Measurements from ENCODE around the gene GMDS.

Gene GMDS

GRCh38 chr6:1659816-1660215 is 585.6 kb downstream of the GMDS start:
- H4K91ac ChIP-seq (ENCODE audit: low read length) = no peak overlapping the region
- DNase-seq = no peak
- peaks cover 0 to 6% of the 10 kb centered on the region in 2 experiments for H3K36me3 ChIP-seq (ENCODE audit: control insufficient read depth in 1 of 2, insufficient read depth in 2 of 2, low read depth in 1 of 2, low read length in 2 of 2)
- no peak overlapping the region for H2AFZ ChIP-seq (ENCODE audit: low read depth, low read length)
- H3K27me3 ChIP-seq (ENCODE audit: control insufficient read depth in 1 of 2, insufficient read depth in 1 of 2, low read length in 2 of 2) = no peaks in the 10 kb centered on the region
- H3K23ac ChIP-seq (ENCODE audit: low read length in 2 of 2) = no peak overlapping the region
- WGBS = 82% methylated on average over 7 of the region's 7 CpGs
- no peaks in the 10 kb centered on the region for H3K9me3 ChIP-seq (ENCODE audit: control insufficient read depth, low read length)
- no peak overlapping the region for H3K4me3 ChIP-seq (ENCODE audit: insufficient read depth in 1 of 2, low read depth in 1 of 2, low read length in 2 of 2)
- no peaks in the 10 kb centered on the region for H3K79me1 ChIP-seq (replicated peaks; ENCODE audit: low read length, poor library complexity, severe bottlenecking)
- no peak overlapping the region for H2BK120ac ChIP-seq (ENCODE audit: low read depth, low read length)
- H2BK12ac ChIP-seq (ENCODE audit: low read length in 2 of 2) = no peak overlapping the region
- no peak overlapping the region for H3K9ac ChIP-seq (ENCODE audit: low read length)
- no peak overlapping the region for H2AK5ac ChIP-seq (ENCODE audit: low read length, severe bottlenecking)
- no peak overlapping the region for H3K14ac ChIP-seq (ENCODE audit: low read length in 2 of 2)
- no peak overlapping the region for H4K8ac ChIP-seq (ENCODE audit: low read length)
- H3K27ac ChIP-seq (ENCODE audit: low read length, poor library complexity, severe bottlenecking) = no peak overlapping the region
- H2BK5ac ChIP-seq (ENCODE audit: low read depth, low read length, poor library complexity, severe bottlenecking) = no peak overlapping the region
- no peak overlapping the region for H3K18ac ChIP-seq (ENCODE audit: low read depth in 1 of 2, low read length in 2 of 2)
- no peak overlapping the region for H3K4me2 ChIP-seq (ENCODE audit: low read length, poor library complexity, severe bottlenecking)
- no peak overlapping the region for H3K4ac ChIP-seq (ENCODE audit: low read depth in 1 of 2, low read length in 2 of 2)
- peaks cover 8% of the 10 kb centered on the region for H3K4me1 ChIP-seq (ENCODE audit: control insufficient read depth, insufficient read depth, low read depth, low read length)
- no peak overlapping the region for H2BK15ac ChIP-seq (ENCODE audit: low read depth, poor library complexity, severe bottlenecking)

- Histone ChIP-seq H3K4me2 (ENCODE audit: low read length, poor library complexity, severe bottlenecking) (no peak overlapping the region), H3K23ac (ENCODE audit: low read length in 2 of 2) (no peak overlapping the region), H2AK5ac (ENCODE audit: low read length, severe bottlenecking) (no peak overlapping the region), H3K79me1 (replicated peaks; ENCODE audit: low read length, poor library complexity, severe bottlenecking) (no peaks in the 10 kb centered on the region), H2AFZ (ENCODE audit: low read depth, low read length) (no peak overlapping the region), H3K4me3 (ENCODE audit: insufficient read depth in 1 of 2, low read depth in 1 of 2, low read length in 2 of 2) (no peak overlapping the region), H4K91ac (ENCODE audit: low read length) (no peak overlapping the region), H2BK12ac (ENCODE audit: low read length in 2 of 2) (no peak overlapping the region), H3K27ac (ENCODE audit: low read length, poor library complexity, severe bottlenecking) (no peak overlapping the region), H3K36me3 (ENCODE audit: control insufficient read depth in 1 of 2, insufficient read depth in 2 of 2, low read depth in 1 of 2, low read length in 2 of 2) (peaks cover 0 to 6% of the 10 kb centered on the region in 2 experiments), H2BK5ac (ENCODE audit: low read depth, low read length, poor library complexity, severe bottlenecking) (no peak overlapping the region), H3K4me1 (ENCODE audit: control insufficient read depth, insufficient read depth, low read depth, low read length) (peaks cover 8% of the 10 kb centered on the region), H3K27me3 (ENCODE audit: control insufficient read depth in 1 of 2, insufficient read depth in 1 of 2, low read length in 2 of 2) (no peaks in the 10 kb centered on the region), H3K9me3 (ENCODE audit: control insufficient read depth, low read length) (no peaks in the 10 kb centered on the region), H3K18ac (ENCODE audit: low read depth in 1 of 2, low read length in 2 of 2) (no peak overlapping the region), H3K14ac (ENCODE audit: low read length in 2 of 2) (no peak overlapping the region), H2BK15ac (ENCODE audit: low read depth, poor library complexity, severe bottlenecking) (no peak overlapping the region), H3K4ac (ENCODE audit: low read depth in 1 of 2, low read length in 2 of 2) (no peak overlapping the region), H2BK120ac (ENCODE audit: low read depth, low read length) (no peak overlapping the region), H4K8ac (ENCODE audit: low read length) (no peak overlapping the region), H3K9ac (ENCODE audit: low read length) (no peak overlapping the region)
- WGBS = 93% methylated on average over 15 of the region's 15 CpGs
- no peak for DNase-seq
These were observed 587.0 kb downstream of the GMDS start for GRCh38 chr6:1658212-1659005.

- no peak overlapping the region for H3K4me2 ChIP-seq (ENCODE audit: low read length, poor library complexity, severe bottlenecking)
- H3K4ac ChIP-seq (ENCODE audit: low read depth in 1 of 2, low read length in 2 of 2) = no peak overlapping the region
- WGBS = 78% methylated on average over 7 of the region's 7 CpGs
- H2BK15ac ChIP-seq (ENCODE audit: low read depth, poor library complexity, severe bottlenecking) = no peak overlapping the region
- H3K79me1 ChIP-seq (replicated peaks; ENCODE audit: low read length, poor library complexity, severe bottlenecking) = no peaks in the 10 kb centered on the region
- no peak overlapping the region for H2BK5ac ChIP-seq (ENCODE audit: low read depth, low read length, poor library complexity, severe bottlenecking)
- no peaks in the 10 kb centered on the region for H3K27me3 ChIP-seq (ENCODE audit: control insufficient read depth in 1 of 2, insufficient read depth in 1 of 2, low read length in 2 of 2)
- H3K14ac ChIP-seq (ENCODE audit: low read length in 2 of 2) = no peak overlapping the region
- DNase-seq = no peak
- no peak overlapping the region for H4K8ac ChIP-seq (ENCODE audit: low read length)
- H3K18ac ChIP-seq (ENCODE audit: low read depth in 1 of 2, low read length in 2 of 2) = no peak overlapping the region
- H2AK5ac ChIP-seq (ENCODE audit: low read length, severe bottlenecking) = no peak overlapping the region
- H3K23ac ChIP-seq (ENCODE audit: low read length in 2 of 2) = no peak overlapping the region
- H3K9ac ChIP-seq (ENCODE audit: low read length) = no peak overlapping the region
- H4K91ac ChIP-seq (ENCODE audit: low read length) = no peak overlapping the region
- peaks cover 0 to 6% of the 10 kb centered on the region in 2 experiments for H3K36me3 ChIP-seq (ENCODE audit: control insufficient read depth in 1 of 2, insufficient read depth in 2 of 2, low read depth in 1 of 2, low read length in 2 of 2)
- H3K9me3 ChIP-seq (ENCODE audit: control insufficient read depth, low read length) = no peaks in the 10 kb centered on the region
- H3K4me1 ChIP-seq (ENCODE audit: control insufficient read depth, insufficient read depth, low read depth, low read length) = peaks cover 8% of the 10 kb centered on the region
- no peak overlapping the region for H2BK120ac ChIP-seq (ENCODE audit: low read depth, low read length)
- no peak overlapping the region for H3K27ac ChIP-seq (ENCODE audit: low read length, poor library complexity, severe bottlenecking)
- H3K4me3 ChIP-seq (ENCODE audit: insufficient read depth in 1 of 2, low read depth in 1 of 2, low read length in 2 of 2) = no peak overlapping the region
- H2BK12ac ChIP-seq (ENCODE audit: low read length in 2 of 2) = no peak overlapping the region
- H2AFZ ChIP-seq (ENCODE audit: low read depth, low read length) = no peak overlapping the region
These were observed 587.6 kb downstream of the GMDS start for GRCh38 chr6:1657771-1658165.

GRCh38 chr6:1657116-1657770 is 588.2 kb downstream of the GMDS start:
- no peak overlapping the region for H3K4me2 ChIP-seq (ENCODE audit: low read length, poor library complexity, severe bottlenecking)
- no peak overlapping the region for H2BK12ac ChIP-seq (ENCODE audit: low read length in 2 of 2)
- H2BK5ac ChIP-seq (ENCODE audit: low read depth, low read length, poor library complexity, severe bottlenecking) = no peak overlapping the region
- H3K14ac ChIP-seq (ENCODE audit: low read length in 2 of 2) = no peak overlapping the region
- H2BK120ac ChIP-seq (ENCODE audit: low read depth, low read length) = no peak overlapping the region
- no peak overlapping the region for H3K9ac ChIP-seq (ENCODE audit: low read length)
- peaks cover 8% of the 10 kb centered on the region for H3K4me1 ChIP-seq (ENCODE audit: control insufficient read depth, insufficient read depth, low read depth, low read length)
- no peak overlapping the region for H3K18ac ChIP-seq (ENCODE audit: low read depth in 1 of 2, low read length in 2 of 2)
- no peaks in the 10 kb centered on the region for H3K79me1 ChIP-seq (replicated peaks; ENCODE audit: low read length, poor library complexity, severe bottlenecking)
- no peak overlapping the region for H3K4me3 ChIP-seq (ENCODE audit: insufficient read depth in 1 of 2, low read depth in 1 of 2, low read length in 2 of 2)
- no peak overlapping the region for H3K23ac ChIP-seq (ENCODE audit: low read length in 2 of 2)
- H4K91ac ChIP-seq (ENCODE audit: low read length) = no peak overlapping the region
- DNase-seq = no peak
- no peak overlapping the region for H2BK15ac ChIP-seq (ENCODE audit: low read depth, poor library complexity, severe bottlenecking)
- peaks cover 0 to 4% of the 10 kb centered on the region in 2 experiments for H3K36me3 ChIP-seq (ENCODE audit: control insufficient read depth in 1 of 2, insufficient read depth in 2 of 2, low read depth in 1 of 2, low read length in 2 of 2)
- H2AK5ac ChIP-seq (ENCODE audit: low read length, severe bottlenecking) = no peak overlapping the region
- no peak overlapping the region for H4K8ac ChIP-seq (ENCODE audit: low read length)
- WGBS = 47% methylated on average over 13 of the region's 13 CpGs
- no peak overlapping the region for H2AFZ ChIP-seq (ENCODE audit: low read depth, low read length)
- H3K4ac ChIP-seq (ENCODE audit: low read depth in 1 of 2, low read length in 2 of 2) = no peak overlapping the region
- no peaks in the 10 kb centered on the region for H3K9me3 ChIP-seq (ENCODE audit: control insufficient read depth, low read length)
- H3K27me3 ChIP-seq (ENCODE audit: control insufficient read depth in 1 of 2, insufficient read depth in 1 of 2, low read length in 2 of 2) = no peaks in the 10 kb centered on the region
- no peak overlapping the region for H3K27ac ChIP-seq (ENCODE audit: low read length, poor library complexity, severe bottlenecking)

Data from mesenchymal stem cell (in vitro differentiated cells and primary cell).